Measurements from ENCODE around the gene OR5F1.

OR5F1 gene

DNA sequence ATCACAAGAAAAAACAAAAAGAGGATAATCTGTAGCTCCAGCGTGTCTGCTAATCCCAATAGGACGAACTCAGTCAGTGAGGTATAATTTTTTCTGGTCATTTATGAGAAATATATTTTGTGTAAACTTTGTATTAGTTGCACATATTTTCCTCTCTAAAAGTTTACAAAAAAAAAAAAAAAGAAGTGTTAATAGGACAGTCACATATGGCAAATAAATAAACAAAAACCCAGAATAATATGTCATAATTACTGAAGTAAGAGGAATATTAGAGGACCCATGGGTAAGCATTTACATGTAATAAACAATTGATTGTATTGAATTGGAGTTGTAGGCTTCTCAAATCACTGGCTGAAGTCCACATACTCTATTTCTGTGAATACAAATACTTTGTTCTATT, at the start of gene OR5F1:
Gene OR5F1, minus strand, starts transcription at position 101 of the 400 bp plus-strand sequence. Its CDS starts 0 bp downstream, at position 101.
- DNase-seq = no peak

DNA sequence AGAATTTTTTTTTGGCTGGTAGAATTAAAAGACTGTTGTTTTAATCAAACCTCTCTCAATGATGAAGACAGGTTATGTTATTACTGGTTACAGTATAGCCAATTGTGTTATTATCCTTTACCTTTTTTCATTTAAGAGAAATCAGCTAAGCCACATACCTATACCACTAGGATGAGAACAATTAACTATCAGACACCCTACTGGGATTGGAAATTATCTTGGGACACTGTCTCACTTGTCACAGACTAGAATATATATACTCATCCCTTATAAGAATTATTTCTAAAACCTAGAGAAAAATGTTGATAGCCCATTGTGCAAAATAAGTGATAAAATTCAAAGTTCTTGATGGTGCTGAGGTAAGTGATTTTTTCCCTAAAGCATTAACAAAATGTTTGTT, 32.9 kb upstream of the OR5F1 start, which contains the start of gene OR5AS1:
Gene OR5AS1, plus strand, starts transcription at position 301 of the 400 bp plus-strand sequence. CDS start 2,765 bp downstream, outside the sequence.
- DNase-seq = no peak

GRCh38 chr11:56013805-56014204, 19.4 kb upstream of the OR5F1 start:
- no peak for DNase-seq

DNA sequence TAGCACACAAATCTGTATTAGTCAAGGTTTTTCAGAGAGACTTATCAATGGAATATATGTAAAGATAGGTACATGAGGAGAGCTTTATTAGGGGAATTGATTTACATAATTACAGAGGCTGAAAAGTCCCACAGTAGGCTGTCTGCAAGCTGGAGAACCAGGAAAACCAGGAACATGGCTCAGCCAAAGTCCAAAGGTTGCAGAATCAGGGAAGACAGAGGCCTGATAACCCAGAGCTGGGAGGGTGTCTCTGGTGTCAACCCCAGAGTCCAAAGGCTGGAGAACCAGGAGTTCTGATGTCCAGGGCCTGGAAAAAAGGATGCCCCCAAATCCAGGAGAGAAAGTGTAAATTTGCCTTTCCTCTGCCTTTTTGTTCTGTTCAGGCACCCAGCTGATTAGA, 16.3 kb upstream of the OR5F1 start:
- DNase-seq = no peak

- DNase-seq = no peak
Measured at GRCh38 chr11:55970935-55971334, 23.5 kb downstream of the OR5F1 start.

- no peak for DNase-seq
Measured at GRCh38 chr11:55969845-55970244, 24.6 kb downstream of the OR5F1 start, which contains the start of gene OR10AG1. Gene OR10AG1 (minus strand): TSS chr11:55969945. CDS start chr11:55969907, 38 bp downstream.

DNA sequence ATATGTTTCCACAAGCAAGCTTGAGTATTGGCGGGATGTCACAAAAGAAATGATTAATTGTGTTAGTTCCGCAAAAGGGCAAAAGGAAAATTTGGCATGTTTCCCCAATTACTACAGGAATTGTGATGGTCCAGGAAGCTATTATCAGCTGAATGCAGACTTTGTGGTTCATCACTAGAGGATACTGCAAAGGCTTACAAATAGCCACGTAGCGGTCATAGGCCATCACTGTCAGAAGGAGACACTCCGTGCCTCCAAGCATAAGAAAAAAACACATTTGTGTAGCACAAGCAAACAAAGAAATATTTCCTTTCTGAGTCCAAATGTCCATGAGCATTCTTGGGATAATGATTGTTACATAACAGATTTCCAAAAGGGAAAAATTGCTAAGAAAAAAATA, 26.5 kb downstream of the OR5F1 start:
- DNase-seq = no peak

GRCh38 chr11:55966391-55966790, 28.0 kb downstream of the OR5F1 start:
- DNase-seq = no peak

DNA sequence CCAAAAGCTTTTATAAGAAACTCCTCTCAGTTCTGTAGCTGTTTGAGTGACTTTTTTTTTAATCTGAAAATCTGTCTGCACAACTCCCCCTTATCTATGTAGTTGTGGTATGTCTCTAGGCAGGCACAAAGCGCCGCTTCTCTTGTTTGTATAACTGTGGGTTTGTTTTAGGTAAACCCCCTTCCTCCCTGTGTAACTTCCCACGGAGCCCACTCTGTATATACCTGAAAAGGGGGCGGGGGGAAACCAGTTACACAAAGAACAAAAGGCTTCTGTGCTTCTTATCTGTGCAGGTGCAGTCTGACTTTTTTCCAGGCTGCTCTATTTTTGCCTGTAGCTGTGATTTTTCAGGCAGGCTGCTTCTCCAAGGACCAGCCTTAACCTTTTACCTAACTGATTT, 37.9 kb downstream of the OR5F1 start:
- no peak for DNase-seq

- no peak for DNase-seq
Measured at GRCh38 chr11:55949330-55949729, 45.1 kb downstream of the OR5F1 start.

All from activated naive CD4-positive, alpha-beta T cell treated with anti-CD3 and anti-CD28 coated beads, Interleukin-2, amount 50 U/mL, for 16 hours (primary cell).